B cell (primary cell): Measurements from ENCODE around the gene AHRR.

ENCODE experiments used
- CTCF ChIP-seq: fragments of 200-600 bp; IDR thresholded peaks from one replicate; pipeline ENCODE4 v1.8.0; 2022; ENCODE audit warnings: antibody characterized with exemption, mild to moderate bottlenecking
- EZH2 ChIP-seq: IDR thresholded peaks from 2 replicates; pipeline ENCODE4 v1.6.1; 2012; ENCODE audit warnings: borderline replicate concordance, low read depth, mild to moderate bottlenecking, moderate library complexity, low read length; ENCODE audit not compliant: insufficient read depth, poor library complexity, severe bottlenecking

DNA sequence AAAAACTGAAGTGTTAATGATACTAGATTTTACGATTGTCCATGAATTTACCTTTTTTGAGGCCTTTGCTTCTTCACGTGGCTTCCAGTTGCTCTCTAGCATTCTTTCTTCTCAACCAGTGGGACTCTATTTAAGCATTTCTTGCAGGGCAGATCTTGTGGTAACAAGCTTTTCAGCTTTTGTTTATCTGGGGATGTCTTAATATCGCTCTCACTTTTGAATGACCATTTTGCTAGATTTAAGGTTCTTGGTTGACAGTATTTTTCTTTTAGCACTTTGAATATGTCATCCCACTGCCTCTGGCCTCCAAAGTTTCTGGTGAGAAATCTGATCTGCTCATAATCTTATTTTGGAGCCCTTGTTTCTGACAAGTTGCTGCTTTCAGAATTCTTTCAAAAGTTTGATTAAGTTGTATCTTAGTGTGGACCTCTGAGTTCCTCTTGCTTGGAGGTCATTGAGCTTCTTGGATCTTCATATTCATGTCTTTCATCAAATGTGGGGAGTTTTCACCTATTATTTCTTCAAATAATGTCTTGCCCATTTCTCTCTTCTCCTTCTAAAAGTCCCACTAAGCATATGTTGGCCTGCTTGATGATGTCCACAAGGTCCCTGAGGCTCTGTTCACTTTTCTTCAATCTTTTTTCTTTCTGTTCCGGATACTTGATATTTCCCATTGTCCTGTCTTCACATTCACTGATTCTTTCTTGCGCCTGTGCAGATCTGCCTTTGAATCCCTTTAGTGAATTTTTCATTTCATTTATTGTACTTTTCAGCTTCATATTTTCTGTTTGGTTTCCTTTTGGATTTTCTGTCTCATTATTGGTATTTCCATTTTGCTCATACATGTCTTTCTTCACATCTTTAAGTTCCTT is 130.3 kb downstream of the AHRR start:
- no peak for TF ChIP-seq CTCF
- TF ChIP-seq EZH2, result no peak
